Measurements from ENCODE around the gene TTC33. TPM values are rescaled to one million over a fixed set of nuclear protein-coding genes. Genes with fewer than 3 reads are reported as not detected.

Gene TTC33
- polyA plus RNA-seq, 1 donor from 2014 or later: 73.5 TPM

Small RNA genes lying within 50 kb of the gene (small RNA-seq; reads per million reads assigned to genes)
- 0 reads per million in 3 experiments for gene RF00092
- 0 reads per million in 3 experiments for gene RF00191

Other genes with a start within 250 kb of the TTC33 start
- 6.2 and 12.0 TPM in 2 replicates for gene PTGER4, start 76.0 kb downstream of the TTC33 start, polyA plus RNA-seq
- gene PRKAA1, start 42.4 kb upstream of the TTC33 start, polyA plus RNA-seq: 58.0 and 66.9 TPM in 2 replicates
- gene RPL37, start 79.3 kb upstream of the TTC33 start, polyA plus RNA-seq: 107 and 110 TPM in 2 replicates
- 0.06 TPM in 1 of 2 replicates, not detected in the other for gene CARD6, start 85.4 kb upstream of the TTC33 start, polyA plus RNA-seq
- gene C7, start 153.5 kb upstream of the TTC33 start, polyA plus RNA-seq: 0.78 TPM in 1 of 2 replicates, not detected in the other

Data from neural cell (in vitro differentiated cells).